Fibroblast of skin of left quadriceps (primary cell): ENCODE data around the gene RAB1B.
A peak's percentile ranks its signal among the peaks of the same experiment; 100 is the strongest.

Source experiments
- DNase-seq, 2 experiments: peaks; one replicate each; pipeline ENCODE4 v3.0.0-alpha.2; 2013; ENCODE audit warnings: low read depth in 2 of 2

RAB1B gene

GRCh38 chr11:66268244-66268951 is at the start of gene RAB1B:
Gene RAB1B (plus strand): TSS chr11:66268639. CDS start chr11:66268680, 41 bp downstream.
- peak; percentile 99 for DNase-seq

DNA sequence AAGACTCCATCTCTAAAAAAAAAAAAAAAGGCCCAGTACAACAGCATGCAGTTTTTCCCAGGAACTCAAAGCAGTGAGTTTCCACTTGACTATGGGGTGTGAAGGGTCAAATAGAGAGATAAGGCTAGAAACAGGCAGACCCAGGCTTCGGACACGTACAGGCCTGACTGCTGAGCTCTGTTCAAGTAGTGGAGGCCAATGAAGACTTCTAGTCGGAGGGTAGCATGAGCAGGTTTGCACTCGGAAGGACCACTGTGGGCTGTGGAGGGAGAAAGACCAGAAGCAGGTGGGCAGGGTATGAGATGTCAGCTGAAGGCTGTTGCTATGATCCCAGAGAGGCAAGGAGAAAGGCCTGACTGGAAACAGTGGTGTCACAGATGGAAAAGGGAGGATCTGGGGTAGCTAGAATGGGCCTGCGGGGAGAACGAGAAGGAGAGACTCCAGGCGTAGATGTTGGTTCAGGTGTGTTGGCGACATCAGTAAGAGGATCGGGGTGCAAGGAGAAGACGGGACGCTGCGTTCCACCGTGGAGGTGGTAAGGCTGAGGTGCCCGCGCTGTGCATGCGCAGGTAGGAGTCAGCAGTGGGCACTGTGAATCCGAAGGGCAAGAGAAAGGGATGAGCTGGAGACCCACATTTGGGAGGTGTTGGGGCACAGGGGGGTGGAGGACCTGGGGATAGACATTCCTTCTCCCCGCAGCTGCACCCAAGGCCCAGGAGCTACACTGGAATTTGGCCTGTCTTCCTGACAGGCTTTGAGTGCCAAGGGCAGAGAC is 49.4 kb upstream of the RAB1B start:
- DNase-seq = no peak

- DNase-seq = no peak
Measured at GRCh38 chr11:66219846-66220565, 48.4 kb upstream of the RAB1B start.

DNA sequence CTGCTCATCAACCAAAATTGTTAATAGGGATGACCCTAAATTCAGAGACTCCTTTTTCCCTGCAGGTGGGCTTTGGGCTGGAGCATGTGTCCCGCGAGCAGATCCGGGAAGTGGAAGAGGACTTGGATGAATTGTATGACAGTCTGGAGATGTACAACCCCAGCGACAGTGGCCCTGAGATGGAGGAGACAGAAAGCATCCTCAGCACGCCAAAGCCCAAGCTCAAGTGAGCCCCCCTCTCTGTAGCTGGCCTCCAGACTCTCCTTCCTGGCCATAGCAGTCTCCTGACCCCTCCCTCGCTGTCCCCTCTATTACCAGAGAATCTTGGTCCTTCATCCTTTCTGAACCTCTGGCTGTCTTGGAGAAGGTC is 47.9 kb upstream of the RAB1B start:
- no peak for DNase-seq

GRCh38 chr11:66221012-66221411 is 47.4 kb upstream of the RAB1B start:
- DNase-seq = no peak

DNA sequence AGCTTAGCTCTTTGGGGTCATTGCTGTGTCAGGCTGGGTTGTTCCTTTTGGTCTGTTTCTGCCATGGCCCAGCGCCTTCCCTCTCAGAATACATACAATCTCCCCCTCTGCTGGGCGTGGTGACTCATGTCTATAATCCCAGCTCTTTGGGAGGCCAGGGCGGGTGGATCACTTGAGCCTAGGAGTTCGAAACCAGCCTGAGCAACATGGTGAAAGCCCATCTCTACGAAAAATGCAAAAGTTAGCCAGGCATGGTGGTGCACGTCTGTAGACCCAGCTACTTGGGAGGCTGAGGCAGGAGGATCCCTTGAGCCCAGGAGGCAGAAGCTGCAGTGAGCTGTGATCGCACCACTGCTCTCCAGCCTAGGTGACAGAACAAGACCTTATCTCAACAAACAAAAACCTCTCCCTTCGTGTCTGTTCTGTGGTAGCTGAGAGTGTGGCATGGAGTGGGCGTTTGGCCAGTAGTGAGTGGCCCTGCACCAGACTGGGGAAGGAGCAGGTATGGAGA is 46.7 kb upstream of the RAB1B start:
- DNase-seq = no peak

DNA sequence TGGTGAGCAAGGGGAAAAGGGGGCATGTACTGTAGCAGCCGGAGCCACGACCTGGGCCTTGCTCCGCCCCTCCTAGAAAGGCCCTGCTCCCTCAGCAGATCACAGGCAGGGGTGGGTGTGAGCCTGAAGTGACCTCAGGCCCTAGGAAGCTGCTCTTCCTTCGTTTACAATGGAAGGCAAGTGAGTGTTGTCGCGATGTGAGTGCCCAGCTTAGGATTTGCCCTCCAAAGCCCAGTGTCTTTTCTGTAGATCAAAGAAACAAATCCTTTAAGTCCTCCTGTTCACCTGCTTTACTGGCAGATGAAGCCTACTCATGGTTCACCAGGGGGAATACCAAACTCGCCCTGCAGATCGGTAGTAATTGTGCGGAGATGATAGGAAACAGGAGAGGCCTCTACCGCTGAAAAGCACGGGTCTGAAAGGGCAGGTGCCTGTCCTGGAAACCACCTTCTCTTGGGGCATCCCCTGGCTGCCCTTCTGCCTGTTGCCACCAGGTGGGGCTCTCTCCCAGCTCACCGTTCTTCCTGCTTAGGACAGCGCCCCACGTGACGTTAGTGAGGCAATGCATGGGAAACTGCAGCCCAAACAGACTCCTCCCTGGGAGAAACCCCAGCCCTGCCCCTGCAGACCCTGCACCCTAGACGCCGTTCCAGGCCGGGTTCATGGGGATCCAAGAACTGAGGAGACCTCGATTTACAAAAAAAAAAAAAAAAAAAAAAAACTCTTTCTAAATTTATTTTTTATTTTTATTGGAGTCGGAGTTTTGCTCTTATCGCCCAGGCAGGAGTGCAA is 45.9 kb upstream of the RAB1B start:
- DNase-seq = peak; percentile 69 to 74

GRCh38 chr11:66224226-66224855 is 44.1 kb upstream of the RAB1B start:
- DNase-seq = no peak

- DNase-seq = no peak
Measured at GRCh38 chr11:66225066-66225465, 43.4 kb upstream of the RAB1B start.

DNA sequence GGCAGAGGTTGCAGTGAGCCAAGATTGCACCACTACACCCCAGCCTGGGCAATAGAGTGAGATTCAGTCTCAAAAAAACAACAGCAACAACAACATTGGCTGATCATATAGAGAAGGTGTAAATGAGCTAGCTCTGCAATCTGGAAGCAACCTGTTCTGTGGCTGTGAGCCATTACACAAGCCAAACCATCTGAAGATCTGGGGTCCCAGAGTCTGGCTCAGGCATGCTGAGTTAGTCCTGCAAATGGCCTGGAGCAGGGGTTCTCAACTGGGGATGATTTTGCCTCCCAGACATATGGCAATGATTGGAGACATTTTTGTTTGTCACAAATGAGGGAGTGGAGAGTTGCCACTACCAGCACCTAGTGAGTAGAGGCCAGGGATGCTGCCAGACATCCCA is 42.3 kb upstream of the RAB1B start:
- no peak for DNase-seq

- no peak for DNase-seq
Measured at GRCh38 chr11:66227700-66228099, 40.7 kb upstream of the RAB1B start.

GRCh38 chr11:66228521-66228920 is 39.9 kb upstream of the RAB1B start:
- no peak for DNase-seq

- no peak for DNase-seq
Measured at GRCh38 chr11:66230156-66230555, 38.3 kb upstream of the RAB1B start.

- no peak for DNase-seq
Measured at GRCh38 chr11:66230978-66231377, 37.5 kb upstream of the RAB1B start.

GRCh38 chr11:66231561-66231960 is 36.9 kb upstream of the RAB1B start:
- DNase-seq = no peak

- DNase-seq = no peak
Measured at GRCh38 chr11:66232769-66233168, 35.7 kb upstream of the RAB1B start.

- no peak for DNase-seq
Measured at GRCh38 chr11:66233301-66233700, 35.1 kb upstream of the RAB1B start.

DNA sequence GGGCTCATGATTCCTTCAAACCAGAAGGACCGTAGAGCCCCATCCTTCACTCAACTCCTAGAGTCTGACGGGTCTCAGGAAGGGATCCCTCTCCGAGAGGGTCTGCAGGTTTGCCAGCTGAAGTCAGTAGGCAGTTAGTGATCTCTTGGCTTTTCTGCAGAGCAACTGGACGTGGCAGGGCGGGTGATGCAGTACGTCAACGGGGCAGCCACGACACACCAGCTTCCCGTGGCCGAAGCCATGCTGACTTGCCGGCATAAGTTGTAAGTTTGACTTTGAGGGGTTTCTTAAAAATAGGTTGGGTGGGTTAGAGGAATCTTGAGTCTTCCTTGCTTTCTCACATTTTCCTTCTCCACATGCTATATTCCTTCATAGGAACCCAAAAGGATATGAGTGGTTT is 33.3 kb upstream of the RAB1B start:
- no peak for DNase-seq

- DNase-seq = no peak
Measured at GRCh38 chr11:66237867-66238266, 30.6 kb upstream of the RAB1B start.

DNA sequence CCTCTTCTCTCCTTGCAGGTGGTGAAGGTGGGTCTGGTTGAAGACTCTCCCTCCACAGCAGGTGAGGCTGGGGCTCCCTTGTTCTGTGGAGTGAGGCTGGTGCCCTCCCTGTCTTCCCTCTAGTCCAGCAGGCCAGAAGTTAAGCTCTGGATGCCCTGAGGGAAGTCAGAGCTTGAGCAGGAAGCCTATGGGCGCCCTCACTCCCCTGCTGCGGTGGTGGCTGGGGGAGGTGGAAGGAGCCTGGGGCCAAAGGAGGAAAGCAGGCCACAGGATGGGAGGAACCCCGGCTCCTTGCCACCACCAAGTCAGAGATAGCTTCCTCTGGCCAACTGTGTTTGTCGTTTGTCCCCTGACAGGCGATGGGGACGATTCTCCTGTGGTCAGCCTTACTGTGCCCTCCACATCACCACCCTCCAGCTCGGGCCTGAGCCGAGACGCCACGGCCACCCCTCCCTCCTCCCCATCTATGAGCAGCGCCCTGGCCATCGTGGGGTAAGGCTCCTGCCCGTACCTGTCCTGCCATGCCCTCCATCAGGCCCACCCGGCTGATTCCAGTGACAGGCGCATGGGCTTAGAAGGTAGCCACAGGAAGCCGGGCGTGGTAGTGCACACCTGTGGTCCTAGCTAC is 29.5 kb upstream of the RAB1B start:
- no peak for DNase-seq

DNA sequence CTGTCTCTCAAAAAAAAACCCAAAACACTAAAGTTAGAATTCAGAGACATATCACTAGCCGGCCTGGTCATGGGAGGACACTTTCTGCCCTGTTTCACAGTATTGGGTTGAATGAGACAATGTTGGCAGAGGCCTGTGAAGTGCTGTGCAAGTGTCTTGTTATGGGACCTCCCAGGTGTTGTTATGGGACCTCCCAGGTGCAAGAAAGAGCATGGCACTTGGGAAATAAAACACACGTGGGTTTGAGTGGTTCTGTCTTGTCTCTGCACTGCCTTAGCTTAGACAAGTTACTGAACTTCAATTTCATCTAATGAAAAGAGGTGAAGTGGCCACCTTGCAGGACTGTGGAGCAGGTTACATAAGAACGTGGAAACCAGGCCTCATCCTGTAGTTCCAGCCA is 28.9 kb upstream of the RAB1B start:
- no peak for DNase-seq
